Right renal cortex interstitium (tissue), 3 donors: Measurements from ENCODE around the gene TAAR1. TPM values are rescaled to one million over a fixed set of nuclear protein-coding genes. Genes with fewer than 3 reads are reported as not detected.
"Not testable (repeated sequence)": the region's sequence is repeated elsewhere in the genome, so short reads cannot be mapped to it uniquely, and the experiment has no call there.

Experiments used
- DNase-seq, 3 donors: peaks; one replicate each; pipeline ENCODE4 v3.0.0-alpha.2; 2013; ENCODE audit warnings: low read depth in 3 of 3, low spot score in 2 of 3
- polyA plus RNA-seq, 3 donors: library from polyadenylated mRNA; unstranded; fragments of 120-200 nt; gene quantifications; one replicate each; pipeline ENCODE4 v1.2.1, GENCODE V29; 2013; ENCODE audit not compliant: insufficient read length in 3 of 3

TAAR1 gene
- under 1 TPM in 2 of 3 donors, not detected in 1; 0.19 to 0.31 TPM for polyA plus RNA-seq

GRCh38 chr6:132659082-132659481 lies at the start of gene TAAR1:
Gene TAAR1 (minus strand): TSS chr6:132659182. CDS start chr6:132646003, 13,179 bp downstream.
- DNase-seq = no peak

- no peak for DNase-seq
Measured at GRCh38 chr6:132708771-132709170, 49.8 kb upstream of the TAAR1 start.

GRCh38 chr6:132708002-132708401 lies 49.0 kb upstream of the TAAR1 start:
- DNase-seq = no peak

GRCh38 chr6:132706756-132707155 lies 47.8 kb upstream of the TAAR1 start:
- not testable (repeated sequence) for DNase-seq

- no peak for DNase-seq
Measured at GRCh38 chr6:132703936-132704335, 45.0 kb upstream of the TAAR1 start.

GRCh38 chr6:132698608-132699007 lies 39.6 kb upstream of the TAAR1 start:
- DNase-seq = no peak

GRCh38 chr6:132695773-132696172 lies 36.8 kb upstream of the TAAR1 start:
- no peak for DNase-seq

- no peak for DNase-seq
Measured at GRCh38 chr6:132693478-132693877, 34.5 kb upstream of the TAAR1 start.

- DNase-seq = no peak
Measured at GRCh38 chr6:132690678-132691077, 31.7 kb upstream of the TAAR1 start.

GRCh38 chr6:132687306-132687705 lies 28.3 kb upstream of the TAAR1 start:
- DNase-seq = no peak

- no peak for DNase-seq
Measured at GRCh38 chr6:132686531-132686930, 27.5 kb upstream of the TAAR1 start.

- no peak for DNase-seq
Measured at GRCh38 chr6:132685009-132685408, 26.0 kb upstream of the TAAR1 start.

GRCh38 chr6:132684272-132684671 lies 25.3 kb upstream of the TAAR1 start:
- no peak for DNase-seq

- no peak for DNase-seq
Measured at GRCh38 chr6:132683543-132683942, 24.6 kb upstream of the TAAR1 start.

- DNase-seq = not testable (repeated sequence)
Measured at GRCh38 chr6:132679094-132679493, 20.1 kb upstream of the TAAR1 start.

- no peak for DNase-seq
Measured at GRCh38 chr6:132675749-132676148, 16.8 kb upstream of the TAAR1 start.

GRCh38 chr6:132675002-132675401 lies 16.0 kb upstream of the TAAR1 start:
- DNase-seq = no peak

- DNase-seq = no peak
Measured at GRCh38 chr6:132673376-132674094, 14.6 kb upstream of the TAAR1 start.

GRCh38 chr6:132671295-132671694 lies 12.3 kb upstream of the TAAR1 start:
- DNase-seq = no peak

- peak; percentile 4 to 21 (median 12) for DNase-seq
Measured at GRCh38 chr6:132669690-132670291, 10.8 kb upstream of the TAAR1 start.

- DNase-seq = no peak
Measured at GRCh38 chr6:132666118-132666517, 7.1 kb upstream of the TAAR1 start.

- no peak for DNase-seq
Measured at GRCh38 chr6:132664309-132665034, 5.5 kb upstream of the TAAR1 start.
